Measurements from ENCODE around the gene FARP1. TPM values are rescaled to one million over a fixed set of nuclear protein-coding genes. Genes with fewer than 3 reads are reported as not detected.

FARP1 gene
- total RNA-seq, 1 experiment from 2014 or later = 96.6 TPM

DNA sequence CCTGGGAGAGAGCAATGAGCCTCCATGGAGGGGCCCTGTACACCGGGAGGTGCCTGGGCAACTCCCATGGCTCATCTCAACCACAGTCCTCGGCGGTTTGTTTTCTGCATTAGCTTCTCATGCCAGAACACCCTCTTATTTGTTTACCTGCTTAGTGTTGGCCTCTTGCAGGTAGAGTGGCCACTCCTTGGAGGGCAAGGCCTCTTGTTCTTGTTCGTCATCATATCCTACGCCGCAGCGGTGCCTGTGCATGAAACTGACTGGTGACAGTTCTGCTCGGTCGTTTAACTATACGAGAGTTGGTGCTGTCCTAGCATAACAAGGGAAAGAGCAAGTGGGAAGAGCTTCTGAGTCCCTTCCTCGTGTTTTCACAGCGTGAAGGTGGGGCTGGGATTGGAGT lies 74.7 kb downstream of the FARP1 start:
- Mint-ChIP-seq H3K27ac (peak overlapping the region; percentile 60), H3K27me3 (ENCODE audit: low read depth) (no peaks in the 10 kb centered on the region; the same call in 1 of the 2 replicates), H3K9me3 (no peaks in the 10 kb centered on the region), H3K4me1 (peaks cover 51% of the 10 kb centered on the region), H3K36me3 (peaks cover 9% of the 10 kb centered on the region; the same call in 1 of the 2 replicates), H3K4me3 (no peak overlapping the region)
- ChIA-PET POLR2A (no interaction called here), CTCF (no interaction called here)
- ATAC-seq (no peak), DNase-seq (ENCODE audit: low spot score) (no peak)
- TF ChIP-seq, protein P1, sequence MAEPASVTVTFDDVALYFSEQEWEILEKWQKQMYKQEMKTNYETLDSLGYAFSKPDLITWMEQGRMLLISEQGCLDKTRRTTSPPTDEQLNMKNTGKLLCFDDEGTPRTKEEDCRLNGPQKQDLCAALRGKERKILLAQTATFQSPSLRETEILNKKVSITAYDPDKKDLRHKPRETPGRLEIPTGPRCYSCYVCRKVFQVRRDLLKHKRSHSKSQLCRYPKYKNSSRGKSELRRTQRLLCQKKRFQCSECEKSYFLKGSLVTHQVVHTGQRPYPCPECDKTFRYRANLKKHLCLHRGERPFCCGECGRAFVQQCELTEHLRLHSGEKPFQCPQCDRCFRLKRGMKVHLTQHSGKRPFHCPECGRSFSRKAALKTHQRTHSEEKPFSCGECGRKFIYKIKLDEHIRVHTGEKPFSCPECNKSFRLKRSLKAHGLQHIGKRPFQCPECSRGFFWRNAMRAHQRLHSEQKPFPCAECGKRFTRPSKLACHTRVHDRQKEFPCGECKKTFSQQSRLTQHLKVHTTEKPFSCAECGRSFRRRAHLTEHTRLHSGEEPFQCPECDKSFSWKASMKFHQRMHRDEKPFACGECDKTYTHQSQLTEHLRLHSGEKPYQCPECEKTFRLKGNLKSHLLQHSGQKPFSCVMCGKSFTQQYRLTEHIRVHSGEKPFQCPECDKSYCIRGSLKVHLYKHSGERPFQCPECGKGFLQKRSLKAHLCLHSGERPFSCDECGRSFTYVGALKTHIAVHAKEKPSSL (CRISPR knock-in tag; conservative IDR thresholded peaks at IDR 0.05) = no peak
- no peak for TF ChIP-seq KAT7 (CRISPR knock-in tag; IDR thresholded peaks at IDR 0.05; ENCODE audit: borderline replicate concordance)

DNA sequence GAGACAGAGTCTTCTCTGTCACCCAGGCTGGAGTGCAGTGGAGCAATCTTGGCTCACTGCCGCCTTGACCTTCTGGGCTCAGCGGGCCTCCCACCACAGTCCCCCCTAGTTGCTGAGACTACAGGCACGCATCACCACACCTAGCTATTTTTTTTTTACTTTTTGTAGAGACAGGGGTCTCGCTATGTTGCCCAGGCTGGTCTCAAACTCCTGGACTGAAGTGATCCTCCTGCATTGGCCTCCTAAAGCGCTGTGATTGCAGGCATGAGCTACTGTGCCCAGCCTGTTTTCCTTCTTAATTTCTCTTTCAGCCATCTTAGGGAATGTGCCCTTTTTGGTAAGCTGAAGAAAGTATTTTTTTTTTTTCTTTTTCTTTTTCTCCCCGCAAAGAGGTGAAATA lies 76.8 kb downstream of the FARP1 start:
- ATAC-seq = no peak
- no peaks in the 10 kb centered on the region; the same call in 1 of the 2 replicates for H3K27me3 Mint-ChIP-seq (ENCODE audit: low read depth)
- ChIA-PET POLR2A (no interaction called here), CTCF (interaction anchor here (0.8 kb wide), 1 partner anchor 994 kb away, joined by 3 read pairs; no protein-coding TSS in a partner anchor)
- peaks cover 41% of the 10 kb centered on the region for H3K4me1 Mint-ChIP-seq
- no peak overlapping the region for H3K27ac Mint-ChIP-seq
- no peak for DNase-seq (ENCODE audit: low spot score)
- no peaks in the 10 kb centered on the region for H3K9me3 Mint-ChIP-seq
- no peak overlapping the region for H3K4me3 Mint-ChIP-seq
- TF ChIP-seq ZNF121 (CRISPR knock-in tag; IDR thresholded peaks at IDR 0.05) (peak; percentile 88), RORB (CRISPR knock-in tag; IDR thresholded peaks at IDR 0.05) (no peak)
- H3K36me3 Mint-ChIP-seq = peaks cover 9% of the 10 kb centered on the region; the same call in 1 of the 2 replicates

DNA sequence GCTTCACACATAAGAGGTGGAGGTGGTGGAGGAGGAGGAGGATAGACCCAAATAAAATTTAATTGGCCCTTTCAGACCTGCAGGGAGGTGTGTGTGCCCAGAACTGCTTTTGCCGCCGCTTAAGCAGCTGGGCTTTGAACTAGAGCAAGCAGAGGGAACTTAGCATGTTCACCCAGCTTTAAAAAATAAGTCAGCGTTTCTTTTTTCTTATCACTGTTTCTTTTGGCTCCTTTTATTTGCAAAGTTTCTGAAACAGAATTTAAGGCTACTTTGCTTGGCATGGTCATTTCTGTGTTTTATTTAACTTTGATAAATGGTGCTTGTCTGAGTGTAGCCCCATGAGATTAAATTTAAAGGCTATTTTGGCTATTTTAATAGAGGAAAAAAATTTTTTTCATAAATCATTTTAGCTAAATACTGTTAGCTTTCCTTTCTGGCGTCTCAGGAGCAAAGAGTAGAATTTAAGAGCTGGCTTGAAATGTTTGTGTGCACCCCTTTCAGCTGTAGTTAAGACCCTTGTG lies 77.4 kb downstream of the FARP1 start:
- Mint-ChIP-seq H3K27me3 (ENCODE audit: low read depth) (no peaks in the 10 kb centered on the region; the same call in 1 of the 2 replicates), H3K4me1 (peaks cover 42% of the 10 kb centered on the region), H3K9me3 (no peaks in the 10 kb centered on the region), H3K36me3 (peaks cover 7% of the 10 kb centered on the region; the same call in 1 of the 2 replicates), H3K4me3 (no peak overlapping the region), H3K27ac (no peak overlapping the region)
- POLR2A ChIA-PET = no interaction called here
- DNase-seq (ENCODE audit: low spot score) = no peak
- no peak for ATAC-seq
- CTCF ChIA-PET = no interaction called here
- TF ChIP-seq, protein P2, sequence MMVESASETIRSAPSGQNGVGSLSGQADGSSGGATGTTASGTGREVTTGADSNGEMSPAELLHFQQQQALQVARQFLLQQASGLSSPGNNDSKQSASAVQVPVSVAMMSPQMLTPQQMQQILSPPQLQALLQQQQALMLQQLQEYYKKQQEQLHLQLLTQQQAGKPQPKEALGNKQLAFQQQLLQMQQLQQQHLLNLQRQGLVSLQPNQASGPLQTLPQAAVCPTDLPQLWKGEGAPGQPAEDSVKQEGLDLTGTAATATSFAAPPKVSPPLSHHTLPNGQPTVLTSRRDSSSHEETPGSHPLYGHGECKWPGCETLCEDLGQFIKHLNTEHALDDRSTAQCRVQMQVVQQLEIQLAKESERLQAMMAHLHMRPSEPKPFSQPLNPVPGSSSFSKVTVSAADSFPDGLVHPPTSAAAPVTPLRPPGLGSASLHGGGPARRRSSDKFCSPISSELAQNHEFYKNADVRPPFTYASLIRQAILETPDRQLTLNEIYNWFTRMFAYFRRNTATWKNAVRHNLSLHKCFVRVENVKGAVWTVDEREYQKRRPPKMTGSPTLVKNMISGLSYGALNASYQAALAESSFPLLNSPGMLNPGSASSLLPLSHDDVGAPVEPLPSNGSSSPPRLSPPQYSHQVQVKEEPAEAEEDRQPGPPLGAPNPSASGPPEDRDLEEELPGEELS (CRISPR knock-in tag; IDR thresholded peaks at IDR 0.05) = no peak
- TF ChIP-seq, protein P3, sequence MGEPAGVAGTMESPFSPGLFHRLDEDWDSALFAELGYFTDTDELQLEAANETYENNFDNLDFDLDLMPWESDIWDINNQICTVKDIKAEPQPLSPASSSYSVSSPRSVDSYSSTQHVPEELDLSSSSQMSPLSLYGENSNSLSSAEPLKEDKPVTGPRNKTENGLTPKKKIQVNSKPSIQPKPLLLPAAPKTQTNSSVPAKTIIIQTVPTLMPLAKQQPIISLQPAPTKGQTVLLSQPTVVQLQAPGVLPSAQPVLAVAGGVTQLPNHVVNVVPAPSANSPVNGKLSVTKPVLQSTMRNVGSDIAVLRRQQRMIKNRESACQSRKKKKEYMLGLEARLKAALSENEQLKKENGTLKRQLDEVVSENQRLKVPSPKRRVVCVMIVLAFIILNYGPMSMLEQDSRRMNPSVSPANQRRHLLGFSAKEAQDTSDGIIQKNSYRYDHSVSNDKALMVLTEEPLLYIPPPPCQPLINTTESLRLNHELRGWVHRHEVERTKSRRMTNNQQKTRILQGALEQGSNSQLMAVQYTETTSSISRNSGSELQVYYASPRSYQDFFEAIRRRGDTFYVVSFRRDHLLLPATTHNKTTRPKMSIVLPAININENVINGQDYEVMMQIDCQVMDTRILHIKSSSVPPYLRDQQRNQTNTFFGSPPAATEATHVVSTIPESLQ (CRISPR knock-in tag; IDR thresholded peaks at IDR 0.05) = no peak
- TF ChIP-seq FOXK1 (CRISPR knock-in tag; IDR thresholded peaks at IDR 0.05) (no peak), NR1H2 (CRISPR knock-in tag; IDR thresholded peaks at IDR 0.05) (no peak)
- TF ChIP-seq, protein P4, sequence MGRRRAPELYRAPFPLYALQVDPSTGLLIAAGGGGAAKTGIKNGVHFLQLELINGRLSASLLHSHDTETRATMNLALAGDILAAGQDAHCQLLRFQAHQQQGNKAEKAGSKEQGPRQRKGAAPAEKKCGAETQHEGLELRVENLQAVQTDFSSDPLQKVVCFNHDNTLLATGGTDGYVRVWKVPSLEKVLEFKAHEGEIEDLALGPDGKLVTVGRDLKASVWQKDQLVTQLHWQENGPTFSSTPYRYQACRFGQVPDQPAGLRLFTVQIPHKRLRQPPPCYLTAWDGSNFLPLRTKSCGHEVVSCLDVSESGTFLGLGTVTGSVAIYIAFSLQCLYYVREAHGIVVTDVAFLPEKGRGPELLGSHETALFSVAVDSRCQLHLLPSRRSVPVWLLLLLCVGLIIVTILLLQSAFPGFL (CRISPR knock-in tag; IDR thresholded peaks at IDR 0.05; ENCODE audit: borderline replicate concordance) = no peak

DNA sequence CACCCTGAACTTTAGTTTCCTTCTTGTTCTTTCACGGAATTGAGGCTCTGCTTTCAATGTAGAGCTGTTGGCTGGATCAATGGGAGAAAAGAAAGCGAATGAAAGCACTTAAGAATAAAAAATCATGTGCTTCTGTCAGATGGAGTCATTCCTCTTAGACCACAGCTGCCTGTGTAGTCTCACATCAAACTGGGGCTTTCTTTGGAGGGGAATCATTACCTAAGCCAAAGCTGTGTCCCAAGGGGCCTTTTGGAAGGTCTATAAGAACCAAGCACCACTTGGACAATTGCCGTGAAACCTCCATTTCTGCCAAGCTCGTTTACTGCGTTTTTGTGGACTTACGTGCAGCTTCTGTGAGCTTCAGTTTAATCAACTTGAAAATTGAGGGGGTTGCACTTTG lies 78.3 kb downstream of the FARP1 start:
- Mint-ChIP-seq H3K27ac (peak overlapping the region; percentile 61; the same call in 1 of the 2 replicates), H3K27me3 (ENCODE audit: low read depth) (no peaks in the 10 kb centered on the region; the same call in 1 of the 2 replicates), H3K4me3 (no peak overlapping the region), H3K9me3 (no peaks in the 10 kb centered on the region), H3K36me3 (peaks cover 7% of the 10 kb centered on the region; the same call in 1 of the 2 replicates), H3K4me1 (peaks cover 36% of the 10 kb centered on the region)
- TF ChIP-seq, protein P5, sequence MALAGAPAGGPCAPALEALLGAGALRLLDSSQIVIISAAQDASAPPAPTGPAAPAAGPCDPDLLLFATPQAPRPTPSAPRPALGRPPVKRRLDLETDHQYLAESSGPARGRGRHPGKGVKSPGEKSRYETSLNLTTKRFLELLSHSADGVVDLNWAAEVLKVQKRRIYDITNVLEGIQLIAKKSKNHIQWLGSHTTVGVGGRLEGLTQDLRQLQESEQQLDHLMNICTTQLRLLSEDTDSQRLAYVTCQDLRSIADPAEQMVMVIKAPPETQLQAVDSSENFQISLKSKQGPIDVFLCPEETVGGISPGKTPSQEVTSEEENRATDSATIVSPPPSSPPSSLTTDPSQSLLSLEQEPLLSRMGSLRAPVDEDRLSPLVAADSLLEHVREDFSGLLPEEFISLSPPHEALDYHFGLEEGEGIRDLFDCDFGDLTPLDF (CRISPR knock-in tag; IDR thresholded peaks at IDR 0.05) = no peak
- no peak for TF ChIP-seq NFATC4 (CRISPR knock-in tag; IDR thresholded peaks at IDR 0.05)
- TF ChIP-seq, protein P1 (CRISPR knock-in tag; conservative IDR thresholded peaks at IDR 0.05) = no peak
- ATAC-seq = no peak
- ChIA-PET CTCF (no interaction called here), POLR2A (no interaction called here)
- DNase-seq (ENCODE audit: low spot score) = no peak

Data from WTC11 (cell line).